GM13977 (cell line): ENCODE measurements around the gene LIN37.

Source experiments
- DNase-seq: peaks from one replicate; pipeline ENCODE4 v3.0.0; 2012; ENCODE audit warnings: low spot score
- in situ Hi-C: fragments of 300-500 bp; cut with MboI; formaldehyde crosslinking; loops from one replicate; pipeline ENCODE4 v1.12.0; 2022; ENCODE audit warnings: low sequenced_read_pairs, low pct_unique_long_range_greater_than_20kb, mixed read lengths, inconsistent platforms; ENCODE audit not compliant: unreplicated experiment
- TF ChIP-seq, protein P1 (sequence below): IDR thresholded peaks from 2 replicates; pipeline ENCODE4 v1.5.1; 2012; ENCODE audit warnings: mild to moderate bottlenecking, control low read depth; ENCODE audit not compliant: insufficient read depth; ENCODE audit errors: extremely low read depth, missing control alignments

LIN37 gene

GRCh38 chr19:35782589-35782988 is 34.2 kb downstream of the LIN37 start:
- in situ Hi-C loops: no loop called here
- DNase-seq: no peak
- TF ChIP-seq, protein P1, sequence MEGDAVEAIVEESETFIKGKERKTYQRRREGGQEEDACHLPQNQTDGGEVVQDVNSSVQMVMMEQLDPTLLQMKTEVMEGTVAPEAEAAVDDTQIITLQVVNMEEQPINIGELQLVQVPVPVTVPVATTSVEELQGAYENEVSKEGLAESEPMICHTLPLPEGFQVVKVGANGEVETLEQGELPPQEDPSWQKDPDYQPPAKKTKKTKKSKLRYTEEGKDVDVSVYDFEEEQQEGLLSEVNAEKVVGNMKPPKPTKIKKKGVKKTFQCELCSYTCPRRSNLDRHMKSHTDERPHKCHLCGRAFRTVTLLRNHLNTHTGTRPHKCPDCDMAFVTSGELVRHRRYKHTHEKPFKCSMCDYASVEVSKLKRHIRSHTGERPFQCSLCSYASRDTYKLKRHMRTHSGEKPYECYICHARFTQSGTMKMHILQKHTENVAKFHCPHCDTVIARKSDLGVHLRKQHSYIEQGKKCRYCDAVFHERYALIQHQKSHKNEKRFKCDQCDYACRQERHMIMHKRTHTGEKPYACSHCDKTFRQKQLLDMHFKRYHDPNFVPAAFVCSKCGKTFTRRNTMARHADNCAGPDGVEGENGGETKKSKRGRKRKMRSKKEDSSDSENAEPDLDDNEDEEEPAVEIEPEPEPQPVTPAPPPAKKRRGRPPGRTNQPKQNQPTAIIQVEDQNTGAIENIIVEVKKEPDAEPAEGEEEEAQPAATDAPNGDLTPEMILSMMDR: no peak

GRCh38 chr19:35783469-35784434 is 35.4 kb downstream of the LIN37 start:
- TF ChIP-seq, protein P1: no peak
- in situ Hi-C loops: no loop called here
- DNase-seq: no peak

GRCh38 chr19:35784503-35785338 is 36.3 kb downstream of the LIN37 start:
- in situ Hi-C loops: no loop called here
- TF ChIP-seq, protein P1: no peak
- DNase-seq: no peak

- TF ChIP-seq, protein P1: no peak
- in situ Hi-C loops: no loop called here
- DNase-seq: no peak
These were observed 36.9 kb downstream of the LIN37 start for GRCh38 chr19:35785339-35785627.

GRCh38 chr19:35786299-35787160 is 38.2 kb downstream of the LIN37 start:
- no peak for DNase-seq
- TF ChIP-seq, protein P1: no peak
- in situ Hi-C loops: no loop called here
